Osteocyte (in vitro differentiated cells): Measurements from ENCODE around the gene SIDT2. TPM values are rescaled to one million over a fixed set of nuclear protein-coding genes. Genes with fewer than 3 reads are reported as not detected.
A peak's percentile ranks its signal among the peaks of the same experiment; 100 is the strongest.

Source experiments
- DNase-seq: peaks from one replicate; pipeline ENCODE4 v3.0.0; 2021; ENCODE audit warnings: mixed read lengths; ENCODE audit not compliant: unreplicated experiment; ENCODE audit errors: extremely low spot score
- H3K27ac Mint-ChIP-seq: one replicate; pipeline ENCODE4 v1.8.0; 2021; ENCODE audit warnings: mild to moderate bottlenecking, mixed read lengths; ENCODE audit not compliant: unreplicated experiment
- H3K27me3 Mint-ChIP-seq: one replicate; pipeline ENCODE4 v1.8.0; 2021; ENCODE audit warnings: mixed read lengths; ENCODE audit not compliant: unreplicated experiment
- H3K36me3 Mint-ChIP-seq: one replicate; pipeline ENCODE4 v1.8.0; 2021; ENCODE audit warnings: mixed read lengths; ENCODE audit not compliant: unreplicated experiment
- H3K4me1 Mint-ChIP-seq: one replicate; pipeline ENCODE4 v1.8.0; 2021; ENCODE audit warnings: mixed read lengths; ENCODE audit not compliant: unreplicated experiment
- H3K4me3 Mint-ChIP-seq: one replicate; pipeline ENCODE4 v1.8.0; 2021; ENCODE audit warnings: mild to moderate bottlenecking, moderate library complexity, mixed read lengths; ENCODE audit not compliant: unreplicated experiment
- H3K9me3 Mint-ChIP-seq: one replicate; pipeline ENCODE4 v1.8.0; 2021; ENCODE audit warnings: mixed read lengths; ENCODE audit not compliant: unreplicated experiment
- CTCF ChIP-seq: fragments of 200-600 bp; sonication (generic); IDR thresholded peaks from 2 replicates; pipeline ENCODE4 v1.5.0; 2021; ENCODE audit warnings: antibody characterized with exemption, mild to moderate bottlenecking, moderate library complexity
- total RNA-seq: library from RNA; stranded (reverse); gene quantifications from 2 replicates; pipeline ENCODE4 v1.2.1, GENCODE V29; 2021

SIDT2 gene
- total RNA-seq, 1 donor from 2014 or later: 67.3 TPM

DNA sequence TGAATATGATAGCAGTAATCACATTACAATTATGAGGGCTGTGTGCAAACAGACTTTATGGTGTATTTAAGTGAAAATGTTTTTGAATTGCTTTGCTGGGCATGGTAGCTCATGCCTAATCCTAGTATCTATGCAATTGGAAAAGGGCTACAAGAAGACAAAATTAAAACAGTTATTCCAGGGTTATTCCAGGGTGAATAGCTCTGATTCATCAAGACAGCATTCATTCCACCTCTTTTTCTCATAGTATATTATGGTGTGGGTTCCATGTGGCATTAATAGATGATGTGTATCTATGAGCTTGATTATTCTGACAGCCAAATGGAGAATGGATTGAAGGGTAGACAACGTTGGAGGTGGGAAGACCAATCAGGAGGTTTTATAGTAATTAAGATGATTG, 12.1 kb upstream of the SIDT2 start:
- Mint-ChIP-seq H3K4me1 (no peaks in the 10 kb centered on the region), H3K27me3 (no peaks in the 10 kb centered on the region), H3K36me3 (peaks cover 57% of the 10 kb centered on the region), H3K4me3 (no peak overlapping the region), H3K27ac (no peak overlapping the region), H3K9me3 (no peaks in the 10 kb centered on the region)
- DNase-seq: no peak
- TF ChIP-seq CTCF: no peak

- no peak overlapping the region for H3K27ac Mint-ChIP-seq
- TF ChIP-seq CTCF: no peak
- peaks cover 10% of the 10 kb centered on the region for H3K4me1 Mint-ChIP-seq
- no peak for DNase-seq
- no peak overlapping the region for H3K4me3 Mint-ChIP-seq
- H3K27me3 Mint-ChIP-seq: no peaks in the 10 kb centered on the region
- no peaks in the 10 kb centered on the region for H3K9me3 Mint-ChIP-seq
- peaks cover 43% of the 10 kb centered on the region for H3K36me3 Mint-ChIP-seq
These were observed 8.8 kb upstream of the SIDT2 start for GRCh38 chr11:117169736-117170135.

DNA sequence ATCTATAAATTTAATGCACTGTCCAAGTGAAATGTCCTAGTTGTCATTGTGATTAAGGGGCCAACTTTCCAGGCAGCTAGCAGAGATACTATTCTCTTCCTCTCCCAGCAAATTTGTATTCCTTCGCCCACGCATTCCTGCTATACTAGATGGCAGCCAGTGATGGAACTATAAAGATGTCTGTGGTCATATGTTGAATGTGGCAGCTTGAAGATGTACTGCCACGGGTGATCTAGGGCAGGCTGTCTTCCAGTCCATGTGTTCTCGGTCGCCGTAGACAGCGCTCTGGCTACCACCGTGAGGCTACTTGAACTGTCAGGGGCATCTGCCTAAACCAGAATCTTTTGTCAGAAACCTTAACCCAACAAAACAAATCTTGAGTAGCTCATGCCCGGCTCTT, 8.3 kb upstream of the SIDT2 start:
- DNase-seq: no peak
- H3K9me3 Mint-ChIP-seq: no peaks in the 10 kb centered on the region
- no peak overlapping the region for H3K4me3 Mint-ChIP-seq
- H3K4me1 Mint-ChIP-seq: peaks cover 10% of the 10 kb centered on the region
- H3K36me3 Mint-ChIP-seq: peaks cover 42% of the 10 kb centered on the region
- no peak for TF ChIP-seq CTCF
- H3K27ac Mint-ChIP-seq: no peak overlapping the region
- no peaks in the 10 kb centered on the region for H3K27me3 Mint-ChIP-seq

- TF ChIP-seq CTCF: no peak
- DNase-seq: no peak
- Mint-ChIP-seq H3K36me3 (peaks cover 38% of the 10 kb centered on the region), H3K4me1 (peaks cover 10% of the 10 kb centered on the region), H3K4me3 (no peak overlapping the region), H3K27ac (peak overlapping the region; percentile 10), H3K9me3 (no peaks in the 10 kb centered on the region), H3K27me3 (no peaks in the 10 kb centered on the region)
These were observed 7.5 kb upstream of the SIDT2 start for GRCh38 chr11:117171007-117171403.

- Mint-ChIP-seq H3K27ac (peak overlapping the region; percentile 67), H3K9me3 (no peaks in the 10 kb centered on the region), H3K27me3 (no peaks in the 10 kb centered on the region), H3K4me3 (no peak overlapping the region), H3K4me1 (peaks cover 10% of the 10 kb centered on the region), H3K36me3 (peaks cover 35% of the 10 kb centered on the region)
- no peak for DNase-seq
- no peak for TF ChIP-seq CTCF
These were observed 7.0 kb upstream of the SIDT2 start for GRCh38 chr11:117171404-117172061.
